Fibroblast of peridontal ligament (primary cell): ENCODE results near the gene OR5D14.

Experiments used
- DNase-seq: peaks from one replicate; pipeline ENCODE4 v3.0.0-alpha.2; 2010; ENCODE audit errors: extremely low read depth

OR5D14 gene

DNA sequence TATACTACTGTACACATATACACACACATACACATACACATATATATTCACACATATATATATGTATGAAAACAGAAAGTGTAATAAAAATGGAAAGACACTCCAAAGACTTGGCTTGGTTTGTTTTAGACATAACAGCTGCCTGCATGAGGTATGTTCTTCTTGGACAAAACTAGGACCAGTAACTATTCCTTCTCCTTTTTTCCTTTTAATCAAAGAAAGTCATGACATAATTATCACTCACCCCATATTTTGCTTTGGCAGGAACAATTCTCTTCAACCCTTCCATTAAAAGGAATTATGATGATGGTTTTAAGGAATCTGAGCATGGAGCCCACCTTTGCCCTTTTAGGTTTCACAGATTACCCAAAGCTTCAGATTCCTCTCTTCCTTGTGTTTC, at the start of gene OR5D14:
Gene OR5D14 (plus strand): TSS at position 301 of the 400 bp plus-strand sequence. CDS start 0 bp downstream, at position 301.
- DNase-seq = no peak

DNA sequence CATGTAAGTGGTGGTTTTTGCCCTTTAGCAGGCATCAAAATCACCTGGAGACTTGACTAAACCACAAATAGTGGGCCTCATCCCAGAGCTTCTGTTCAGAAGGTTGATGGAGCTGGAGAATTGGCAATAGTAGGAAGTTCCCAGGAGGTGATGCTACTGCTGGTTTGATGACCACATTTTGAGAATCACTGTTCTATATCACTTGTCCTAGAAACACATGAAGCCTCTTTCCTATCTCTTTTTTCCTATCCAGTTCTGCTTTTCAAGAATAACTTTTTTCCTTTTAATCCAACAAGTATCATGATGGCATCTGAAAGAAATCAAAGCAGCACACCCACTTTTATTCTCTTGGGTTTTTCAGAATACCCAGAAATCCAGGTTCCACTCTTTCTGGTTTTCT, 22.2 kb upstream of the OR5D14 start, which contains the start of gene OR5D13:
Gene OR5D13 (plus strand): TSS at position 301 of the 400 bp plus-strand sequence. CDS start 0 bp downstream, at position 301.
- DNase-seq = no peak

DNA sequence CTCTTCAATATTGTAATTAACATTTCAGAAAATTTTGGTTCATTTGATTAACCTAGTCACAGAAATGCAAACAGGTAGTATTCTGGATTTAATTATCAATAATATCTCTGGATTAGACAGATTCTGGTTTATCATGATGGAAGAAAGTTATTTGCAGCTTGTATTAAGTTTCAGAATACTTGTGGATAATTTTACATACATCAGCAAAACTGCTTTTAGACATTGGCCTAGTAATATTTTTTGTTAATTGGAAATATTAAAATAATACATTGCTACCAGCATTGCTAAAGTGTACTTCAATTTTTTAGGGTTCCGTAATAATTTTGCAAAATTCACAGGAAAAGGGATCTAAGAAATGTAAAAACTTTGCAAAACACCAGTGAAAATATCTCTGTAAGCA, 3.8 kb upstream of the OR5D14 start:
- DNase-seq = no peak

DNA sequence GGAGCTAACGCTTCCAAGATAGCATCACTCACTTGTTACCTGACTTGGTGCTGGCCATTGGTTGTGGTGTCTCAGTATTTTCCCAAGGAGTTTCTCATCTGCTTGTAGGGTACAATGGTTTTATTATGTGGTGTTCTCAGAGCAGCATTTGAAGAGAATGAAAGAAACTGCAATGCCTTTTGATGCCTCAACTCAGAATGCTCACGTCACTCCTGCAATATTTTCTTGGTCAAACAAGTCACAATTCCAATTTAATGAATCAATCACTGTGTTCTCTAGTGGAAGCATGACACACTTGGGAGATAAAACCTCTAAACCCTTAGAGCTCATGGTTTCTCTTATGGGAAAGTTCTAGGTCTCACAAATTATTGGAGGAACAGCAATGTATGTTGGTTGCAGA, 2.0 kb upstream of the OR5D14 start:
- DNase-seq = no peak

DNA sequence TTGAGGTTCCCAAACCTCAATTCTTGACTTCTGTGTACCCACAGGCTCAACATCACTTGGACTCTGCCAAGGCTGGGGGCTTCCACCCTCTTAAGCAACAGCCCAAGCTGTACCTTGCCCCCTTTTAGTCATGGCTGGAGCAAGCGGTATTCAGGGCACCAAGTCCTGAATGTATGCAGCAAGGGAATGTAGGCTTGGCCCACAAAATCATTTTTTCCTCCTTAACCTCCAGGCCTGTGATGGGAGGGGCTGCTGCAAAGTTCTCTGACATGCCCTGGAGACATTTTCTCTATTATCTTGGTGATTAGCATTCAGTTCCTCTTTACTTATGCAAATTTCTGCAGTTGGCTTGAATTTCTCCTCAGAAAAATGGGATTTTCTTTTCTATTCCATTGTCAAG, 10.9 kb downstream of the OR5D14 start:
- no peak for DNase-seq

GRCh38 chr11:55811067-55811466, 15.7 kb downstream of the OR5D14 start, which contains the start of gene OR5L1:
Gene OR5L1 (plus strand): TSS chr11:55811367. CDS start chr11:55811467, 100 bp downstream.
- no peak for DNase-seq

DNA sequence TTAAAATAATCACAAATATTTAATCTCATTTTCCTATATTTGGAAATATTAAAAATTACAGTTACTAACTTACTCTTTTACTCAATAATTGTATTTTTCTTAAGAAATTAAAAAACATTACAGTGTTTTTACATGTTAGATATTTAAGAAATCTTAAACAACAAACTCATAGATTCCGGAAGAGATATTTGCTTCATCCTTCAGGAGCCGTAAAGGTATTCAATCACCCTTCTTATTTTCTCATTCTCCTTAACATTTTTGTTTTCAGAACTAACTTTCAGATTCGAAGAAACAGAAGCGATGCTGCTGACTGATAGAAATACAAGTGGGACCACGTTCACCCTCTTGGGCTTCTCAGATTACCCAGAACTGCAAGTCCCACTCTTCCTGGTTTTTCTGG, 24.0 kb downstream of the OR5D14 start, which contains the start of gene OR5D18:
Gene OR5D18 (plus strand): TSS at position 301 of the 400 bp plus-strand sequence. CDS start 0 bp downstream, at position 301.
- DNase-seq = no peak

- DNase-seq = no peak
These were observed 31.6 kb downstream of the OR5D14 start, which contains the start of gene OR5L2 for GRCh38 chr11:55826919-55827318. Gene OR5L2 (plus strand): TSS chr11:55827219. CDS start chr11:55827219, 0 bp downstream.

DNA sequence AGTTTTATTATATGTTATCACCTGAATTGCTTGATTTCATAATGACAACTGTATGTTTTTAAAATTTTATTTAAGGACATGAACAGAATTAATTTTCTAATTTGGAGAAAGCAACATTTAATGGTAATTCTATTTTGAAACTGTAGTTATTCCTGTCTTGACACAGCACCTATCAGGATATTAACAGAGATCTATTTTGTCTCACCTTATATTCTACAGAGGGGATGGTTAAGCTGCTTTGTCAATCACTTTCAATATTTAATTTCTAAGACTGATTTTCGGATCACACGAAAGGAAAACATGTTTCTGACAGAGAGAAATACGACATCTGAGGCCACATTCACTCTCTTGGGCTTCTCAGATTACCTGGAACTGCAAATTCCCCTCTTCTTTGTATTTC, 43.1 kb downstream of the OR5D14 start, which contains the start of gene OR5D16:
Gene OR5D16 (plus strand): TSS at position 301 of the 400 bp plus-strand sequence. CDS start 0 bp downstream, at position 301.
- DNase-seq = no peak
